ENCODE measurements around the gene C14orf93.

DNA sequence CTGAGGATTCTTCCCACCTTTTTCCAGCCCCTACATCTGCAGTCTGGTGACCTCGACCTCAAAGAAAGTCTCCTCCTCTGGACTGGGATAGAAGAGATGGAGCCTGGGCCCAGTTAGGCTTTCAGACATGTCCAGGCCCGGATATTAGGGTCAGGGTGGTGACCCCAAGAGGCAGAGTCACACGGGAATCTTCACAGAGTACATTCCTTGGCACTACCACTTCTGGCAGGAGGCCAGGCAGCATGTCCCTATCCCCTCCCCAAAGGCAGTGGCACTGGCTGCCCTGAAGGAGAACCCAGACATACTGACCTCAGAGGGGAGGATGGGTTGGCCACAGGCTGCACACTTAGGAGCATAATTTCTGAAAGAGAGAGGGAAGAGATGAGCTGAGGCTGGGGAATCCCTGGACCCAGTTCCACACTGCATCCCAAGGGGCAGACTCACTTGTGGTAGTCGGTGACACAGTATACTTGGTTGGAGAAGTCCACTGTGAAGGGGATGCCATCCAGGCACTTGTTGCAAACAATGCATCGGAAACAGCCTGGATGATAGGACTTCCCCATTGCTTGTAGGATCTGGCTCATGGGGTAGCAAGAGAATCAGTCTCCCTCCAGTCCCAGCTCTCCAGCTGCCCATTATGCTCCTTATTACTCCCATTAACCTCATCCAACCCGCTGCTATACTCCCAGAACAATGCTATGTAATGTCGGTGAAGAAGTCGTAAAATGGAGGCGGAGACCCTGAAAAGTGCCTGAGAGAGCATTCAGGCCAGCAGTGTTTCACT lies 35.2 kb downstream of the C14orf93 start:
- TF ChIP-seq, protein P1, sequence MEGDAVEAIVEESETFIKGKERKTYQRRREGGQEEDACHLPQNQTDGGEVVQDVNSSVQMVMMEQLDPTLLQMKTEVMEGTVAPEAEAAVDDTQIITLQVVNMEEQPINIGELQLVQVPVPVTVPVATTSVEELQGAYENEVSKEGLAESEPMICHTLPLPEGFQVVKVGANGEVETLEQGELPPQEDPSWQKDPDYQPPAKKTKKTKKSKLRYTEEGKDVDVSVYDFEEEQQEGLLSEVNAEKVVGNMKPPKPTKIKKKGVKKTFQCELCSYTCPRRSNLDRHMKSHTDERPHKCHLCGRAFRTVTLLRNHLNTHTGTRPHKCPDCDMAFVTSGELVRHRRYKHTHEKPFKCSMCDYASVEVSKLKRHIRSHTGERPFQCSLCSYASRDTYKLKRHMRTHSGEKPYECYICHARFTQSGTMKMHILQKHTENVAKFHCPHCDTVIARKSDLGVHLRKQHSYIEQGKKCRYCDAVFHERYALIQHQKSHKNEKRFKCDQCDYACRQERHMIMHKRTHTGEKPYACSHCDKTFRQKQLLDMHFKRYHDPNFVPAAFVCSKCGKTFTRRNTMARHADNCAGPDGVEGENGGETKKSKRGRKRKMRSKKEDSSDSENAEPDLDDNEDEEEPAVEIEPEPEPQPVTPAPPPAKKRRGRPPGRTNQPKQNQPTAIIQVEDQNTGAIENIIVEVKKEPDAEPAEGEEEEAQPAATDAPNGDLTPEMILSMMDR (IDR thresholded peaks at IDR 0.05): no peak
- no peak for TF ChIP-seq EZH2 (IDR thresholded peaks at IDR 0.05; ENCODE audit: borderline replicate concordance, insufficient read depth, low read depth, low read length, poor library complexity, severe bottlenecking)
